NCI-H748 treated with DMSO at 0.1 percent for 48 hours (cell line): Measurements from ENCODE around the gene C1QTNF9B.
"Not testable (repeated sequence)": the region's sequence is repeated elsewhere in the genome, so short reads cannot be mapped to it uniquely, and the experiment has no call there.

ENCODE experiments used
- DNase-seq: peaks from one replicate; lab custom pipeline; 2025; lab: John Stamatoyannopoulos, UW

C1QTNF9B gene

DNA sequence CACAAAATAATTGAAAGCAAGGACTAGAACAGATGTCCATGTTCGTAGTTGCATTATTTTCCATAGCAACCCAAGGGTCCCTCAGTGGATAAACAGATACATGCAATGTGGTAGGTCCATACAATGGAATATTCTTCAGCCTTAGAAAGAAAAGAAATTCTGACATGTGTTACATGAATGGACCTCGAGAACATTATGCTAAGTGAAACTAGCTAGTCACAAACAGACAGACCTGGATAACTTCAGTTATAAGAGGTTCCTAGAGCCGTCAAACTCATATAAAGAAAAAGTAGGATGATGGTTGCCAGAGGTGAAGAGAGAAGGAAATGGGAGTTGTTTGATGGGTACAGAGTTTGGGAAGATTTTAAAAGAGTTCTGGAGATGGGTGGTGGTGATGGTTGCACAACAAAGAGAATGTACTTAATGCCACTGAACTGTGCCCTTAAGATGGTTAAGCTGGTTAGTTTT is at the start of gene C1QTNF9B:
TSS of gene C1QTNF9B (minus strand) at position 51 of the 468 bp plus-strand sequence.
- not testable (repeated sequence) for DNase-seq

DNA sequence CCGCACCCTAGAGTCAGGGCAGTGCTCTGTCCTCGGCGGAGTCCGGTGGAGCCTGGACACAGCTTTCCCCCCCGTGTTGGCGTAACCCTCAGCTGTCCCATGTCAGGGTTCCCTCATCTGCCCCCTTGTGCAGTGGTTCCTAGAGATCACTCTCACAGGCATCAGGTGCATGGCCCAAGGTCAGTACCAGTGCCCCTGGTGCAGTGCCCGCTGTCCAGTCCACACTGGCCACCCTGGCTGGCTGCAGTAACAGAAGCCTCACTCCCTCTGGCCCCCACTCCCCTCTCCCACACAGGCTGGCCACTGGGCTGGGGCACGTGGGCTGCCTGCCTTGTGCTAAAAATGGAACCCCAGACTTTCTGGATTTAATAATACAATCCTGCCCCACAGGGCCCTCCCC is 49.6 kb upstream of the C1QTNF9B start:
- DNase-seq: no peak

- DNase-seq: no peak
Observed at GRCh38 chr13:23946067-23946466, 48.8 kb upstream of the C1QTNF9B start.

DNA sequence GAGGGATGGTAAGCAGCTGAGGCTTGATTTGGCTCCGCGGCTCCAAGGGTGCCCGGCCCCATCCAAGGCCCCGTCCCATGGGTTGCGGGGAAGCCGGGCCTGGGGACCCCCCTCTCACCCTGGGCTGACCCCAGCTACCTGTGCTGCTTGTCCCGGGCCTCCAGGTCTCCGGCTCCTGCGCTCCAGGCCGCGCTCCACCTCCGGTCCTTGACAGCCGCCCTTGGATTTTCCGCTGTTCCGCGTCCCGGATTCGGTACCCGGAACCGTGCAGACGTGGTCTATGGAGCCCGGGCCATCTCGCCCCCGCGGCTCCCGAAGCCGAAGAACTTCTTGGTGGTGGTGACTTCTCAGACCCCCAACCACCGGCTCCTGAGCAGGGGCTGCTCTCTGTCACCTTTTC is 48.3 kb upstream of the C1QTNF9B start:
- no peak for DNase-seq

GRCh38 chr13:23941211-23941610 is 43.9 kb upstream of the C1QTNF9B start:
- no peak for DNase-seq

- DNase-seq: not testable (repeated sequence)
Observed at GRCh38 chr13:23939666-23940065, 42.4 kb upstream of the C1QTNF9B start.

DNA sequence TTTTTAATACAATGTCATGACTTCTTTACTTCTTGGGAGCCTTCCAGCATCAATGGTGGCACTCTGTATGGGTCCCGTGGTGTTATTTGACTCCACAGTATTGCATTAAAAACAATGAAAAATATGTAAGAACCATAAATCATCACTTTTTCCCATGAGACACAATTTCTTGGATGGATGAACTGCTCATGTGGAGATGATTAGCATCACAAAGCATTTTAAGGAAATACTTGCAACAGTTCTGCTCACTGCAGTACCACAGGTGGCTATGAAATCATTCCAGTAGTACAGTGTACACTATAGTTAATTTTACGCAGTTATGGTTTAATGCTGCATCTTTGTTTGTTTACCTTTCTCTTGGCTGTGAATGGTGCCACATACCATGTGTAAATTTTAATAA is 37.2 kb upstream of the C1QTNF9B start:
- DNase-seq: no peak

DNA sequence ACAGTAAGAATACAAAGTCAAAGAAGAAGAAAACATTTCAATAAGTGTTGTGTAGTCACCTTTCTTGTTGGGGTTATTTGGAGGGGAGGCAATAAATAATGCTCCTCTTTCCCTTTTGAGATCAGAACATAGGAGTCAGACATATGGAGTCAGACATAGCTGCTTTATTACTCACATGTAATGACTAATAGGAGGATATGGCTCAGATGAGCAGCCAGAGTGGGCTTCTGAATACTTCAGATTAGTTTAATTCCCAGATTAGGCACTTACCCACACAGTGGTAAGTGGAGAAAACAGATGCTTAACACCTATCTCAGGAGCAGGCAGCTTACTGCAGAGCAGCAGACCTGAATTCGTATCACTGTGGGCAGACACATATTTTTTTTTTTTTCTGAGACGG is 31.7 kb upstream of the C1QTNF9B start:
- DNase-seq: no peak

DNA sequence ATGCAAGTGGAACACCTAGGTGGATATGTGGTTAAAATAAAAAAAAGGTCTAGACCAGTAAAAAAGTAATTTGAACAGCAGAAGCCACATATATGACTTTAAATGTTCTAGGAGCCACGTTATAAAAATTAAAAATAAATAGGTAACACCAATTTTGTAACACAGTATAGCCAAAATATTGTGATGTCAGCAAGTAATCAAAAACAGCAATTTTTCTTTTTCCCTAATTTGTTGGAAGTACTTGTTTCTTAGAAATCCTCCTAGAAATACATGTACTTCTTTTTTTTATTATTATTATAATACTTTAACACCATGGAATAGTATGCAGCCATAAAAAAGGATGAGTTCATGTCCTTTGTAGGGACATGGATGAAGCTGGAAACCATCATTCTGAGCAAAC is 25.7 kb upstream of the C1QTNF9B start:
- DNase-seq: no peak

DNA sequence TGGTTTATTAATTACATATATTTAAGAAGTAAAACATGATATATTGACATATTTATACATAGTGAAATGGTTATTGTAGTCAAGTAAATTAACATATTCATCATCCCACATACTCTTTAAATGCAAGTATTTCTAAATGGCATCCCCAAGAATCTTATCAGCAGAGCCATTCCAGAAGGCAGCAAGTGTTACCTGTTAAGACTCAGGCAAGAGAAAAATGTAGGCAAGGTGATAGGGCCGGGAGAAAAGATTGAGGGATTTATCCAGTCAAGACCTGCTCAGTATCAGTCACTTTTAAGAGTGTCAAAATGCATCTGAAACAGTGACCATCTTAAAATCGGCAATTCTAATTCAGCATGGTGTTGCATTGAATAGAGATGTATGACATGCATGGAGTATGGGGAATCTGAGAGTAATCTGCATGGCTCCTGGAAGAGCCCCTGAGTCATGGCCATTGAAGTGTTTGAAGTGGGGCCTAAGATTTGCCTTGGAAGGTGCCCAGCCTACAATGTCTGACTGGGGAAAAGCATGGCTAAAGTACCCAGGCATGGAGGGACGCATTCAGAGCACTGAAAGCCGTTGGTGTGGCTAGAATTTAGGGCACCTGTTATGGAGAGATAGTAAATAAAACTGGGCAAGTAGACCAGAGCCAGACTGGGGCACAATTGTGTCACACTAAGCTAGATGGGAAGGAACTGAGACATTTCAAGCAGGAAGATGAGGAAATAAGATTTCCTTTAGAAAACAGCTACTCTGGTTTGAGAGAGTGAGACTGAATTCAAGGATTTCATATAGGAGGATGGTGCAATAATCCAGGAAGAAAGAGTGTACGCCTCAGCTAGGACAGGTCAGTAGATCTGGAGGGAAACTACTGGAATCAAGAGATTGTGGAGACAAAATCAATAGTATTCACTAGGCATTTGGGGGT is 25.0 kb upstream of the C1QTNF9B start:
- DNase-seq: no peak

GRCh38 chr13:23921451-23921888 is 24.2 kb upstream of the C1QTNF9B start:
- DNase-seq: peak; percentile 92

DNA sequence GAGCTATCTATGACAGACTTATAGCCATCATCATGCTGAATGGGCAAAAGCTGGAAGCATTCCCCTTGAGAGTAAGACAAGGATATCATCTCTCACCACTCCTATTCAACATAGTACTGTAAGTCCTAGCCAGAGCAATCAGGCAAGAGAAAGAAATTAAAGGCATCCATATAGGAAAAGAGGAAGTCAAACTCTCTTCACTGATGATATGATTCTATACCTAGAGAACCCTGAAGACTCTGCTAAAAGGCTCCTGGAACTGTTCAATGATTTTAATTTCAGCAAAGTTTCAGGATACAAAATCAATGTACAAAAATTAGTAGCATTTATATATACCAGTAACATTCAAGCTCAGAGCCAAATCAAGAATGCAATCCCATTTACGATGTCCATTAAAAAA is 21.7 kb upstream of the C1QTNF9B start:
- DNase-seq: no peak

DNA sequence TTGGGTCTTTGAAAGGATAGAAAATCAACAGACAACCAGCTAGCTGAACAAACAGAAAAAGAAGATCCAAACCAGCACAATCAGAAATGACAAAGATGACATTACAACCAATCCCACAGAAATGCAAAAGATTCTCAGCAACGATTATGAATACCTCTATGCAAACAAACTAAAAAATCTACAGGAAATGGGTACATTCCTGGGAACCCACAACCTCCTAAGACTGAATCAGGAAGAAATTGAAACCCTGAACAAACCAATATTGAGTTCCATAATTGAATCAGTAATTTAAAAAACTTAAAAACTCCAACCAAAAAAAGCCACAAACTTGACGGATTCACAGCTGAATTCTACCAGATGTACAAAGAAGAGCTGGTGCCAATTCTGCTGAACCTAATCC is 20.9 kb upstream of the C1QTNF9B start:
- no peak for DNase-seq

GRCh38 chr13:23915308-23915707 is 18.0 kb upstream of the C1QTNF9B start:
- DNase-seq: peak; percentile 62

DNA sequence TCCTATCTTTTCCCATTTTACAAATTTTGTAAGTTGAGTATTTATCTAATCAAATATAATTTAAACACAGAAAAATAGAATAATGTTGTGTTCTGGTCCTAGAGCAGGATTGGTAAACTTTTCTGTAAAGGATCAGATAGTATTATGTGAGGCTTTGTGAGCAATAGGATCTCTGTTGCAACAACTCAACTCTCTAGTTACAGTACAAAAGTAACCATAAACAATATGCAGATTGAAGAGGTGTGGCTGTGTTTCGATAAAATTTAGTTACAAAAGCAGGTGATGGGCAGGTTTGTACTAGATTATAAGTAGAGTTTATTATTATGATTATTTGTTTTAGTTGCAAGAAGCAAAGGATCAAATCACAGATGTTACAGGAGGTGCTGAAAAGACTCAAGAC is 15.2 kb upstream of the C1QTNF9B start:
- DNase-seq: no peak

DNA sequence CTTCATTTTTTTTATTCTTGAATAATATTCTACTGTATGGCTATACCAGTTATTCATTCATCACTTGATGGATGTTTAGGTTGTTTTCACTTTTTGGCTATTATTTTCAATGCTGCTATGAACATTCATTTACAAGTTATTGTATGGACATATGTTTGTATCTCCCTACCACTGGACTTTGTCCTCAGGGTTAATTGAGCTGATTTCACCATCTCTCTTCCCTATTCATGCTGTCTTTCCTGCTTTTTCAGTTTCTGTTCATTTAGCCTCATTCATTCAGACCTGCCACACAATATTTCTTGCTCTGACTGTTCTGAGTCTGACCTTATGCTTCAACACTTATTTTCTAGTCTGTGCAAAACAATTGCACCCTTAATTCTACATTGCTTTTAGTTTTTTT is 12.3 kb upstream of the C1QTNF9B start:
- DNase-seq: no peak

DNA sequence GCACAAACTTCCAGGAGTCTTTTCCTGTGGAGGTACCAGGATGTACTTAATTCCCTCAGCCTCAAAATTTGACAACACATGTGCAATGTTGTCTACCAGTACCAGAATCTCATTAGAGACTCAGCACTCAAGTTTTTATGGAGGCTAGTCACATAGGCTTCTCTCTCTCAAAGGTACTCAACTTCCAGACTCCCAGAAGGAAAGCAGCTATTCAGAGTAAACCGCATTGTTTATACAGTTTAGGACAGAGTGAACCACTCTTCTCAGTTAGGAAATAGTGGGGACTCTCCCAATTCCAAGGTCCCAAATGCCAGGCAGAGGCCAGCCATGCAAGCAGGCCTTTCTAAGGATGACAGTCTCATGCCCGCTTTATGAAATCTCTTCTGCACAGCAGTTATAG is 8.5 kb upstream of the C1QTNF9B start:
- DNase-seq: no peak

GRCh38 chr13:23903906-23904280 is 6.6 kb upstream of the C1QTNF9B start:
- no peak for DNase-seq

DNA sequence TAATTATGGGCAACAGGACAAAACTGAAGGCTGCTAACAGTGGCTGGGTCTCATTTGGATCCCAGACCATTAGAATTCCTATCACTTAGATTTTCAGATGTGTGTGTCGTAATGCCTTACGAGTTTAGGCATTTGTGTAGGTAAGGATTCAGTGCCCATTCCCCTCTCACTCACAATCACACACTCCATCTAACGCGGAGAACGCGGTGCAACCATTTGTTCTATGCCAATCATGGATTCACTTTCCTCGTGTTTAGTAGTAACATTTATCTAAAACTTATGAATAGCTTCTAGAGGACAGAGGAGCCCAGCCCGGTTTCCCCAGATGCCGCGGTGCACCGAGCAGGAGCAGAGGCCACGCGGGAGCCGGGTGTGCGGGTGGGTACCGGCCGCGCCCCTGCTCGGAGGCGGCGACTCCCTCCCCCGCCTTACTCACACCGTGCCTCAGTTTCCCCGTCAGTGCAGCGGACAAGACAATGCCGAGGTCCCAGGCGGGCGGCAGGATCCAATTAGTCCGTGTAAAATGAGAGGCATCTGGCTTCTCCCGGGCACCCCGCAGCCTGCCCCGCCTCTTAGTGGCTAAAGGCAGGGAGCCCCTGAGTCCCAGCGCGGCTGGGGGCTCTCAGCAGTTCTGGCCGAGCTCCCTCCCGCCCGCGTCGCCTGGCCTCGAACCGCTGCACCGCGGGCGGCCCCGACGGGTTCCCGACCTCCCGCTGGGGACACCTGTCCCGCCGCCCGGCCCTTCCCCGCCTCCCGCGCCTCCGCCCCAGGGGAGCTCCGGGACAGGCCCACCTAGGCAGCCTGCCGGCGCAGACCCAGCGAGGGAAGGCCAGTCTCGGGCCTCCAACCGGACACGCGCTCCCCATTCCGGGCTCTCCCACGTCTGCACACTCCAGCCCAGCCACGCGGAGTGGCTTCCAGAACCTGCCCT is 5.9 kb upstream of the C1QTNF9B start:
- no peak for DNase-seq

DNA sequence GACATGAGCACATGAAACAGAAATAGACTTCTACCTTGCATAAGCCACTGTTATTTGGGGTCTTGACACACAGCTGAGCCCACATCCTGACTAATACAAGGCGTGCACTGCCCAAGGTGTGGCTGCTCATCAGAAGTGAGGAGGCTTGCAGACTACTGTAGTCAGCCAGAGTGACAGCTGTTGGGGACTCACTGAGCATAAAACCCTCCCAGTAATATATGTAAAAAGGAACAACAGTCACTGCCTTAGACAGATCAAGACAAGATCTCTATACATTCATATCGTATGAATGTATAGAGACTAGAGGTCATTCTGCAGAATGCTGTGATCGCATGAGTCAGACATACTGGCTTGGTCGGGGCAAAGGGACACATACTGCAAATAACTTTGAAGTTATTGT is 4.1 kb upstream of the C1QTNF9B start:
- DNase-seq: no peak

- DNase-seq: peak; percentile 45
Observed at GRCh38 chr13:23899555-23899954, 2.3 kb upstream of the C1QTNF9B start.

- DNase-seq: no peak
Observed at GRCh38 chr13:23898101-23898500, 799 bp upstream of the C1QTNF9B start.

DNA sequence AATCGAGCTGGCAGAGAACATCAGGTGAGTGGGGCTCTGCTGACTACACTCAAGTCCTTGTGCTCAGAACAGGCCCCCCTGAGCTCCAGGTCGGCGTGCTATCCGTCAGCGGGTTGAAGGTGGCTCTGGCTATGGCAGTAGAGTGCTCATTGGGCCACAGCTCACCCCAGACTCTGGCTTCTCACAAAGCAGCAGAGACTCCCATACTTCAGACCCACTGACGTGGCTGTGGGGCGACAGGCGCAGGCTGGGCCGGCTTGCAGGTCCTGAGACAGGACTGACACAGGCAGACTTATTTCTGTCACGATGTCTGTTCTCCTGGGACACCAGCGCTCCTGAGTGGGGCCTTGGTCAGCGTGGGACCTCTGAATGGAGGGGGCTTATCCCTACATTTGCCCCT is 2.6 kb downstream of the C1QTNF9B start:
- not testable (repeated sequence) for DNase-seq
